Neural cell (in vitro differentiated cells): ENCODE results near the gene SLX4IP. TPM values are rescaled to one million over a fixed set of nuclear protein-coding genes. Genes with fewer than 3 reads are reported as not detected.

Source experiments
- H2AFZ ChIP-seq: fragments of 200-600, 300-800 bp; sonication (generic), shearing (Covaris generic); 2 replicates; pipeline ENCODE4 v1.6.0; 2014; ENCODE audit warnings: low read depth, mild to moderate bottlenecking, antibody characterized with exemption, low read length, moderate library complexity
- H3F3A ChIP-seq: fragments of 200-600 bp; shearing (Covaris generic); 2 replicates; pipeline ENCODE4 v1.6.1; 2016; ENCODE audit warnings: mild to moderate bottlenecking, moderate library complexity, mixed read lengths, antibody characterized with exemption, low read length; ENCODE audit not compliant: insufficient read depth, poor library complexity, severe bottlenecking
- H3K27ac ChIP-seq: fragments of 200-600, 300-800 bp; sonication (generic), shearing (Covaris generic); 2 replicates; pipeline ENCODE4 v1.5.1; 2014; ENCODE audit warnings: mild to moderate bottlenecking, low read length, moderate library complexity
- H3K27me3 ChIP-seq: fragments of 300-800, 200-600 bp; sonication (generic), shearing (Covaris generic); 2 replicates; pipeline ENCODE4 v1.6.0; 2014; ENCODE audit warnings: mild to moderate bottlenecking, low read depth, low read length, moderate library complexity; ENCODE audit not compliant: insufficient read depth
- H3K36me3 ChIP-seq: fragments of 300-800, 200-600 bp; sonication (generic), shearing (Covaris generic); 2 replicates; pipeline ENCODE4 v1.5.1; 2014; ENCODE audit warnings: mild to moderate bottlenecking, antibody characterized with exemption, low read length, moderate library complexity; ENCODE audit not compliant: insufficient read depth
- H3K4me2 ChIP-seq: fragments of 300-800, 200-600 bp; sonication (generic), shearing (Covaris generic); 2 replicates; pipeline ENCODE4 v1.6.0; 2014; ENCODE audit warnings: mild to moderate bottlenecking, low read length
- H3K4me3 ChIP-seq: fragments of 300-800, 200-600 bp; sonication (generic), shearing (Covaris generic); 2 replicates; pipeline ENCODE4 v1.5.1; 2014; ENCODE audit warnings: mild to moderate bottlenecking, low read length, moderate library complexity
- H3K79me2 ChIP-seq: fragments of 200-600 bp; shearing (Covaris generic); replicated peaks from 2 replicates; pipeline ENCODE4 v1.6.0; 2014; ENCODE audit warnings: mild to moderate bottlenecking, low read length, moderate library complexity; ENCODE audit not compliant: insufficient read depth
- H3K9ac ChIP-seq: fragments of 300-800, 200-600 bp; sonication (generic), shearing (Covaris generic); 2 replicates; pipeline ENCODE4 v1.6.1; 2016; ENCODE audit warnings: mild to moderate bottlenecking, low read length, mixed read lengths
- H3K9me2 ChIP-seq: fragments of 200-600 bp; shearing (Covaris generic); 2 replicates; pipeline ENCODE4 v1.6.1; 2016; ENCODE audit warnings: mild to moderate bottlenecking, low read length, mixed read lengths; ENCODE audit not compliant: insufficient read depth
- H3K9me3 ChIP-seq: fragments of 200-600, 300-800 bp; sonication (generic), shearing (Covaris generic); 2 replicates; pipeline ENCODE4 v1.6.1; 2016; ENCODE audit warnings: mild to moderate bottlenecking, mixed run types, low read length, moderate library complexity, mixed read lengths
- H4K20me1 ChIP-seq: fragments of 200-600 bp; shearing (Covaris generic); 2 replicates; pipeline ENCODE4 v1.6.1; 2016; ENCODE audit warnings: mild to moderate bottlenecking, mixed run types; ENCODE audit not compliant: insufficient read depth
- CTCF ChIP-seq: fragments of 450-650 bp; IDR thresholded peaks from 2 replicates; pipeline ENCODE4 v1.5.1; 2014; ENCODE audit warnings: antibody characterized with exemption, mild to moderate bottlenecking, moderate library complexity; ENCODE audit not compliant: poor library complexity, severe bottlenecking
- EP300 ChIP-seq: fragments of 450-650 bp; conservative IDR thresholded peaks from 2 replicates; pipeline ENCODE4 v1.6.1; 2014; ENCODE audit warnings: antibody characterized with exemption, mild to moderate bottlenecking, moderate library complexity; ENCODE audit not compliant: poor library complexity, severe bottlenecking
- EZH2 ChIP-seq: fragments of 200-600, 300-800 bp; shearing (Covaris generic), sonication (generic); IDR thresholded peaks from 2 replicates; pipeline ENCODE4 v1.6.1; 2014; ENCODE audit warnings: antibody characterized with exemption, low read length, borderline replicate concordance, mild to moderate bottlenecking; ENCODE audit not compliant: insufficient read depth, poor library complexity, severe bottlenecking
- MXI1 ChIP-seq: fragments of 450-650 bp; conservative IDR thresholded peaks from 2 replicates; pipeline ENCODE4 v1.6.1; 2014; ENCODE audit warnings: antibody characterized with exemption, mild to moderate bottlenecking; ENCODE audit not compliant: poor library complexity, severe bottlenecking
- POLR2AphosphoS5 ChIP-seq: IDR thresholded peaks from 2 replicates; pipeline ENCODE4 v1.6.1; 2012
- RAD21 ChIP-seq: fragments of 450-650 bp; conservative IDR thresholded peaks from 2 replicates; pipeline ENCODE4 v1.6.1; 2014; ENCODE audit warnings: antibody characterized with exemption, mild to moderate bottlenecking, moderate library complexity
- SMC3 ChIP-seq: fragments of 450-650 bp; conservative IDR thresholded peaks from 2 replicates; pipeline ENCODE4 v1.6.1; 2014; ENCODE audit warnings: antibody characterized with exemption, mild to moderate bottlenecking, moderate library complexity; ENCODE audit not compliant: poor library complexity
- TAF1 ChIP-seq: IDR thresholded peaks from 2 replicates; pipeline ENCODE4 v1.6.1; 2012; ENCODE audit warnings: low read depth
- polyA plus RNA-seq: library from polyadenylated mRNA; depleted of rRNA; stranded (reverse); fragments of >200 nt; gene quantifications from 2 replicates; pipeline ENCODE4 v1.2.3, GENCODE V29; 2014
- TF ChIP-seq, protein P1 (sequence below): IDR thresholded peaks from 2 replicates; pipeline ENCODE4 v1.6.1; 2012; ENCODE audit warnings: borderline replicate concordance

SLX4IP gene
- polyA plus RNA-seq, 1 donor from 2014 or later: 6.4 TPM

GRCh38 chr20:10663756-10664155 is 228.7 kb downstream of the SLX4IP start:
- Histone ChIP-seq H3F3A (no peaks in the 10 kb centered on the region), H3K79me2 (no peaks in the 10 kb centered on the region), H2AFZ (no peak overlapping the region), H3K27me3 (no peaks in the 10 kb centered on the region), H4K20me1 (no peaks in the 10 kb centered on the region), H3K9ac (no peak overlapping the region), H3K4me3 (no peak overlapping the region), H3K9me2 (no peaks in the 10 kb centered on the region), H3K4me2 (no peak overlapping the region), H3K27ac (no peak overlapping the region), H3K36me3 (peaks cover 4% of the 10 kb centered on the region), H3K9me3 (no peaks in the 10 kb centered on the region)
- TF ChIP-seq EP300 (no peak), SMC3 (no peak), CTCF (no peak), TAF1 (no peak), POLR2AphosphoS5 (no peak), MXI1 (no peak), EZH2 (no peak), RAD21 (no peak)
- TF ChIP-seq, protein P1, sequence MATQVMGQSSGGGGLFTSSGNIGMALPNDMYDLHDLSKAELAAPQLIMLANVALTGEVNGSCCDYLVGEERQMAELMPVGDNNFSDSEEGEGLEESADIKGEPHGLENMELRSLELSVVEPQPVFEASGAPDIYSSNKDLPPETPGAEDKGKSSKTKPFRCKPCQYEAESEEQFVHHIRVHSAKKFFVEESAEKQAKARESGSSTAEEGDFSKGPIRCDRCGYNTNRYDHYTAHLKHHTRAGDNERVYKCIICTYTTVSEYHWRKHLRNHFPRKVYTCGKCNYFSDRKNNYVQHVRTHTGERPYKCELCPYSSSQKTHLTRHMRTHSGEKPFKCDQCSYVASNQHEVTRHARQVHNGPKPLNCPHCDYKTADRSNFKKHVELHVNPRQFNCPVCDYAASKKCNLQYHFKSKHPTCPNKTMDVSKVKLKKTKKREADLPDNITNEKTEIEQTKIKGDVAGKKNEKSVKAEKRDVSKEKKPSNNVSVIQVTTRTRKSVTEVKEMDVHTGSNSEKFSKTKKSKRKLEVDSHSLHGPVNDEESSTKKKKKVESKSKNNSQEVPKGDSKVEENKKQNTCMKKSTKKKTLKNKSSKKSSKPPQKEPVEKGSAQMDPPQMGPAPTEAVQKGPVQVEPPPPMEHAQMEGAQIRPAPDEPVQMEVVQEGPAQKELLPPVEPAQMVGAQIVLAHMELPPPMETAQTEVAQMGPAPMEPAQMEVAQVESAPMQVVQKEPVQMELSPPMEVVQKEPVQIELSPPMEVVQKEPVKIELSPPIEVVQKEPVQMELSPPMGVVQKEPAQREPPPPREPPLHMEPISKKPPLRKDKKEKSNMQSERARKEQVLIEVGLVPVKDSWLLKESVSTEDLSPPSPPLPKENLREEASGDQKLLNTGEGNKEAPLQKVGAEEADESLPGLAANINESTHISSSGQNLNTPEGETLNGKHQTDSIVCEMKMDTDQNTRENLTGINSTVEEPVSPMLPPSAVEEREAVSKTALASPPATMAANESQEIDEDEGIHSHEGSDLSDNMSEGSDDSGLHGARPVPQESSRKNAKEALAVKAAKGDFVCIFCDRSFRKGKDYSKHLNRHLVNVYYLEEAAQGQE: no peak

DNA sequence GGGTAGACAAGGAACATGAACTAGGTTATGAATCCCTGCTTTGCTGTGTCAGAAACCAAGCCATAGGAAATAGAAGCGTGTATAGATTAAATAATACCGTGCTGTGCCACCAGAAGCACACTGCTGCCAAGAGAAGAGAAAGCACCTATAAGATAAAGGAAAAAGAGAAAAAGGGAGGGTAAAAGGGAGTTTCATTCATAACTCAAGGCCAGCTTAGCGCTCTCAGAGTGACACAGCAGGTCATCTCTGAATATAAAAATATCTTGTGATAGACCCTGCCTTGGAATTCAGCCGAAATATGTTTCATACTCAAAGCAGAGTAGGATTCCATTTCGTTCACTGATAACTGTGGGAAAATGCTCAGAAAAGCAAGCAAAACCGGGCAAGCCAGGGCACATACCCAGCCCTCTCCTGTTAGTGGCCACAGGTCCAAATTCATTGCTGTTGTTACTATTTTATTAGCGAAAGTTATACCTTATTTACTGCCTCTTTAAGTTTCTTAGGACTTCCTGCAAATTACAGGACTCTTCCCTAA is 230.0 kb downstream of the SLX4IP start:
- no peaks in the 10 kb centered on the region for H3K9me3 ChIP-seq
- no peaks in the 10 kb centered on the region for H4K20me1 ChIP-seq
- peaks cover 11% of the 10 kb centered on the region for H3K79me2 ChIP-seq
- no peak overlapping the region for H3K4me2 ChIP-seq
- no peaks in the 10 kb centered on the region for H3K27me3 ChIP-seq
- H3K27ac ChIP-seq: no peak overlapping the region
- H2AFZ ChIP-seq: no peak overlapping the region
- peaks cover 4% of the 10 kb centered on the region for H3K36me3 ChIP-seq
- no peak overlapping the region for H3K4me3 ChIP-seq
- no peak for TF ChIP-seq SMC3
- no peak for TF ChIP-seq POLR2AphosphoS5
- no peak for TF ChIP-seq MXI1
- TF ChIP-seq EP300: no peak
- no peak for TF ChIP-seq RAD21
- no peak overlapping the region for H3K9ac ChIP-seq
- no peaks in the 10 kb centered on the region for H3K9me2 ChIP-seq
- no peaks in the 10 kb centered on the region for H3F3A ChIP-seq
